Caco-2 (cell line): Measurements from ENCODE around the gene GLYATL1. TPM values are rescaled to one million over a fixed set of nuclear protein-coding genes. Genes with fewer than 3 reads are reported as not detected.

Source experiments
- BruUV-seq: library from RNA; stranded (reverse); fragments of 400-500 nt; replicated peaks from 2 replicates; lab custom pipeline; 2021; lab: Mats Ljungman, UMichigan
- CTCF ChIA-PET: fragments of 300-600 bp; sonication (Branson Sonifier 250); formaldehyde crosslinking; loops from one replicate; lab custom pipeline; 2022; ENCODE audit warnings: antibody characterized with exemption; lab: Charles Lee
- POLR2A ChIA-PET: fragments of 300-600 bp; sonication (Branson Sonifier 250); formaldehyde crosslinking; loops from one replicate; lab custom pipeline; 2022; ENCODE audit warnings: antibody characterized with exemption; lab: Charles Lee
- DNase-seq, 2 experiments: peaks; one replicate each; pipeline versions ENCODE4 v3.0.0 to v3.0.0-alpha.2; 2020 to 2022
- H3K27me3 ChIP-seq: replicated peaks from 2 replicates; pipeline ENCODE4 v1.6.0; 2011; ENCODE audit warnings: low read length; ENCODE audit not compliant: control insufficient read depth, insufficient read depth
- H3K36me3 ChIP-seq: 2 replicates; pipeline ENCODE4 v1.5.1; 2011; ENCODE audit warnings: low read length; ENCODE audit not compliant: control insufficient read depth, insufficient read depth
- H3K4me1 ChIP-seq: fragments of 250-450 bp; sonication (Bioruptor Pico); 2 replicates; pipeline ENCODE4 v1.5.1; 2020; ENCODE audit warnings: mild to moderate bottlenecking
- H3K4me3 ChIP-seq: 2 replicates; pipeline ENCODE4 v1.5.1; 2011; ENCODE audit warnings: low read depth, mild to moderate bottlenecking, control low read depth, low read length
- H3K9me3 ChIP-seq: fragments of 250-450 bp; sonication (Bioruptor Pico); 2 replicates; pipeline ENCODE4 v1.5.1; 2020; ENCODE audit warnings: mild to moderate bottlenecking, moderate library complexity
- H3K27ac Mint-ChIP-seq: one replicate; pipeline ENCODE4 v1.8.0; 2022; ENCODE audit warnings: mixed read lengths; ENCODE audit not compliant: unreplicated experiment
- H3K27me3 Mint-ChIP-seq: one replicate; pipeline ENCODE4 v1.8.0; 2022; ENCODE audit warnings: mixed read lengths; ENCODE audit not compliant: insufficient read depth, unreplicated experiment
- H3K36me3 Mint-ChIP-seq: one replicate; pipeline ENCODE4 v1.8.0; 2022; ENCODE audit warnings: mild to moderate bottlenecking, mixed read lengths; ENCODE audit not compliant: insufficient read depth, unreplicated experiment
- H3K4me1 Mint-ChIP-seq: one replicate; pipeline ENCODE4 v1.8.0; 2022; ENCODE audit warnings: low read depth, mixed read lengths; ENCODE audit not compliant: unreplicated experiment
- H3K4me3 Mint-ChIP-seq: one replicate; pipeline ENCODE4 v1.8.0; 2022; ENCODE audit warnings: mild to moderate bottlenecking, moderate library complexity, mixed read lengths; ENCODE audit not compliant: unreplicated experiment
- H3K9me3 Mint-ChIP-seq: one replicate; pipeline ENCODE4 v1.8.0; 2022; ENCODE audit warnings: mixed read lengths; ENCODE audit not compliant: unreplicated experiment
- intact Hi-C: fragments of 100-400 bp; cut with micrococcal nuclease; formaldehyde crosslinking; loops from one replicate; pipeline ENCODE4 v1.10.0; 2022; ENCODE audit not compliant: unreplicated experiment
- total RNA-seq: library from RNA; stranded (reverse); gene quantifications from 2 replicates; pipeline ENCODE4 v1.2.3, GENCODE V29; 2022
- TF ChIP-seq, protein P1 (sequence below), 2 experiments: fragments of 200-600 bp in 1 of 2; IDR thresholded peaks; 1 replicate in 1 of 2; 2 replicates in 1 of 2; pipeline versions ENCODE4 v1.5.1 to v1.8.0; 2011 to 2022; ENCODE audit warnings: antibody characterized with exemption in 1 of 2, control low read depth in 1 of 2, inconsistent platforms in 1 of 2, low read depth in 1 of 2, low read length in 1 of 2, mild to moderate bottlenecking in 1 of 2, moderate library complexity in 1 of 2; ENCODE audit not compliant: insufficient read depth in 1 of 2, severe bottlenecking in 1 of 2, unreplicated experiment in 1 of 2

GLYATL1 gene
- total RNA-seq, 1 experiment from 2014 or later = 4.0 TPM

DNA sequence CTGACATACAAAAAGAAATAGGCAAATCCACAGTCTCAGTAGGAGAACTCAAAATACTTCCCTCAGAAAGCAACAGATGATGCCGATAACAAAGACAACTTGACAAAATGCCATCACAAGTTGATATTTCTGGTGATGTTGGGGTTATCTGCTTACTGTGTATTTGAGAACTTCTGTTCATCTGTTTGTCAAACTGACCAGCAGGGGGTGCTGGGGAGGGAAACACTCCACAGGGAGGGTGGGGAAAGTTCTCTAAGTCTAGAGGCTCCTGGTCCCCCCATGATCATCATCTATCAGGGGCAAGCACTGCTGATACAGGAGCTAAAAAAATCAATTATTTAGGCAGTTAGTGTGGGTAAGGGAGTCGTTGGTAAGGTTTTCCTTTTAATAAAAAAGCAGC is 19.2 kb downstream of the GLYATL1 start:
- TF ChIP-seq, protein P1, sequence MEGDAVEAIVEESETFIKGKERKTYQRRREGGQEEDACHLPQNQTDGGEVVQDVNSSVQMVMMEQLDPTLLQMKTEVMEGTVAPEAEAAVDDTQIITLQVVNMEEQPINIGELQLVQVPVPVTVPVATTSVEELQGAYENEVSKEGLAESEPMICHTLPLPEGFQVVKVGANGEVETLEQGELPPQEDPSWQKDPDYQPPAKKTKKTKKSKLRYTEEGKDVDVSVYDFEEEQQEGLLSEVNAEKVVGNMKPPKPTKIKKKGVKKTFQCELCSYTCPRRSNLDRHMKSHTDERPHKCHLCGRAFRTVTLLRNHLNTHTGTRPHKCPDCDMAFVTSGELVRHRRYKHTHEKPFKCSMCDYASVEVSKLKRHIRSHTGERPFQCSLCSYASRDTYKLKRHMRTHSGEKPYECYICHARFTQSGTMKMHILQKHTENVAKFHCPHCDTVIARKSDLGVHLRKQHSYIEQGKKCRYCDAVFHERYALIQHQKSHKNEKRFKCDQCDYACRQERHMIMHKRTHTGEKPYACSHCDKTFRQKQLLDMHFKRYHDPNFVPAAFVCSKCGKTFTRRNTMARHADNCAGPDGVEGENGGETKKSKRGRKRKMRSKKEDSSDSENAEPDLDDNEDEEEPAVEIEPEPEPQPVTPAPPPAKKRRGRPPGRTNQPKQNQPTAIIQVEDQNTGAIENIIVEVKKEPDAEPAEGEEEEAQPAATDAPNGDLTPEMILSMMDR (IDR thresholded peaks at IDR 0.05; ENCODE audit: insufficient read depth in 1 of 2, low read depth in 1 of 2, low read length in 1 of 2, severe bottlenecking in 1 of 2, unreplicated experiment in 1 of 2) = peak; percentile 17 to 36
- Mint-ChIP-seq H3K27ac (no peak overlapping the region), H3K27me3 (peaks cover 3% of the 10 kb centered on the region), H3K4me3 (no peak overlapping the region), H3K9me3 (no peaks in the 10 kb centered on the region), H3K36me3 (peaks cover 4% of the 10 kb centered on the region), H3K4me1 (no peaks in the 10 kb centered on the region)
- ChIA-PET POLR2A (no interaction called here), CTCF (interaction anchor here (0.6 kb wide), 1 partner anchor 100 kb away, joined by 3 read pairs; no protein-coding TSS in a partner anchor)
- intact Hi-C loops = loop anchor here (1.0 kb wide), 2 partner anchors 100 to 200 kb away; no protein-coding TSS in a partner anchor
- no TSS peak for BruUV-seq
- no peaks in the 10 kb centered on the region for H3K9me3 ChIP-seq
- no peak overlapping the region for H3K4me3 ChIP-seq
- H3K36me3 ChIP-seq = no peaks in the 10 kb centered on the region
- no peaks in the 10 kb centered on the region for H3K27me3 ChIP-seq
- DNase-seq = peak in 1 of 2 experiments; percentile 48
- H3K4me1 ChIP-seq = no peaks in the 10 kb centered on the region

DNA sequence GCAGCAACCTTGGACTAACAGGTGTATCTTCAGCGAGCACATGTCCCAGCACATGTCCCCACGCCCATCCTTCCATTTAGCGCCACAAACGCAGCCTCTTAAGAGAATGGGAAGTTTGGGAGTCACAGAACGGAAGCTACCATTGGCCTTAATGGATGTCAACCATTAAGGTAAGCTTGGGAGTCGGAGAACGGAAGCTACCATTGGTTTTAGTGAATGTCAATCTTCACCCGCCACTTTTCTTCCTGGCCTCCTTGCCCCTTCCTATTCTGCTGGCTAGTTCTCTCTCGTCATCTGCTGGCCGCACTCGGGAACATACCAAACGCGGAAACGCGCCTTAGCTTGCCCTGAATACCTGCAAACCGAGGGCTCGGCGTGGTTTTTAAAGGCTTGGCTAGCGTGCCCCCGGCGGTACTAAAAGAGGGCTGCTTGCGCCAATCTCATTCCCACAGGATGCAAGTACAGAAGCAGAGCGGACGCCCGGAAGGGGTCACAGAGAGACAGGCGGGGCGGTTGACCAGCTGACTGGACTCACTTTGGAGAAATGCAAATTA is 24.3 kb downstream of the GLYATL1 start:
- Histone ChIP-seq H3K27me3 (no peaks in the 10 kb centered on the region), H3K4me3 (no peak overlapping the region), H3K9me3 (no peaks in the 10 kb centered on the region), H3K4me1 (no peaks in the 10 kb centered on the region), H3K36me3 (no peaks in the 10 kb centered on the region)
- intact Hi-C loops = no loop called here
- POLR2A ChIA-PET = no interaction called here
- no peak for DNase-seq
- TF ChIP-seq, protein P1 (IDR thresholded peaks at IDR 0.05; ENCODE audit: insufficient read depth in 1 of 2, low read depth in 1 of 2, low read length in 1 of 2, severe bottlenecking in 1 of 2, unreplicated experiment in 1 of 2) = no peak
- no peaks in the 10 kb centered on the region for H3K9me3 Mint-ChIP-seq
- CTCF ChIA-PET = interaction anchor here (1.1 kb wide), 1 partner anchor 114 kb away, joined by 3 read pairs; no protein-coding TSS in a partner anchor
- H3K27ac Mint-ChIP-seq = no peak overlapping the region
- peaks cover 5% of the 10 kb centered on the region for H3K4me1 Mint-ChIP-seq
- H3K36me3 Mint-ChIP-seq = peaks cover 4% of the 10 kb centered on the region
- no peak overlapping the region for H3K4me3 Mint-ChIP-seq
- no TSS peak for BruUV-seq
- H3K27me3 Mint-ChIP-seq = peaks cover 3% of the 10 kb centered on the region

DNA sequence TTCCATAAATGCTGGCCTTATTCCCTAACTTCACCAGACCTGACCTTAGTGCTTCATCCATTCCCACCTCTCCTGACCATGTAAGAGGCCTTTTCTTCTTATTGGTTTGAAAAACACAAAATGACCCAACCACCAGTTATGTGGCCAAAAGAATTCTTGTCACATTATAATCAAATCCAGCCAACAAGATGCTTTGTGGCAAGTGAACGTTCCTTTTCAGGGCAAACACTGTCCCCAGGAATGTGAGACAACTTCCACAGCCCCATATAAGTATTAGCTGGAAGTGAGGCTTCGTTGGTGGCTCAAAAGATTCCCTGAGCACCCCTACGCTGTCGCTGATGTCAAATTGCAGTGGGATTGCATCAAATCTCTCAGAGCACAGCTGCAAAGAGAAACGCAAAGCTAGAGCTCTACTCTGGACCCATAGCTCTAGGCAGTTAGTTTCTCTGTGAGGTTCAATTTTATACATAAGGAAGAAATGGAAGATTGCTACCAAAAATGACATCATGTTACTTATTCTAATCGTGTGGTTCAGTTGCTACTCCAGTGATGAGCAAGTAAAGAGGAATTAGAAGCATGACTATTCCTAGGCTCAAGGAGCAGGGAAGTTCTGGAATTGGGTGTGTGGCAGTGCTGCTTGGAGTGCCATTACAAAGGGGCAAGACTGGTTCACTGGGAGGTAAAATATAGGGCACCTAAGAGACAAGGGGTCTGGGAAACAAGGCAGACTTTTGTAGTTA is 26.1 kb downstream of the GLYATL1 start:
- H3K27ac Mint-ChIP-seq = no peak overlapping the region
- H3K36me3 ChIP-seq = no peaks in the 10 kb centered on the region
- DNase-seq = no peak
- H3K4me3 ChIP-seq = no peak overlapping the region
- H3K4me1 ChIP-seq = no peaks in the 10 kb centered on the region
- intact Hi-C loops = no loop called here
- H3K9me3 Mint-ChIP-seq = no peaks in the 10 kb centered on the region
- POLR2A ChIA-PET = no interaction called here
- CTCF ChIA-PET = no interaction called here
- peaks cover 5% of the 10 kb centered on the region for H3K4me1 Mint-ChIP-seq
- peaks cover 3% of the 10 kb centered on the region for H3K27me3 Mint-ChIP-seq
- no TSS peak for BruUV-seq
- H3K9me3 ChIP-seq = no peaks in the 10 kb centered on the region
- TF ChIP-seq, protein P1 (IDR thresholded peaks at IDR 0.05; ENCODE audit: insufficient read depth in 1 of 2, low read depth in 1 of 2, low read length in 1 of 2, severe bottlenecking in 1 of 2, unreplicated experiment in 1 of 2) = no peak
- H3K4me3 Mint-ChIP-seq = no peak overlapping the region
- no peaks in the 10 kb centered on the region for H3K27me3 ChIP-seq
- peaks cover 4% of the 10 kb centered on the region for H3K36me3 Mint-ChIP-seq
